ENCODE measurements around the gene RAB2B.
"Not testable (repeated sequence)": the region's sequence is repeated elsewhere in the genome, so short reads cannot be mapped to it uniquely, and the experiment has no call there.

The RAB2B gene

DNA sequence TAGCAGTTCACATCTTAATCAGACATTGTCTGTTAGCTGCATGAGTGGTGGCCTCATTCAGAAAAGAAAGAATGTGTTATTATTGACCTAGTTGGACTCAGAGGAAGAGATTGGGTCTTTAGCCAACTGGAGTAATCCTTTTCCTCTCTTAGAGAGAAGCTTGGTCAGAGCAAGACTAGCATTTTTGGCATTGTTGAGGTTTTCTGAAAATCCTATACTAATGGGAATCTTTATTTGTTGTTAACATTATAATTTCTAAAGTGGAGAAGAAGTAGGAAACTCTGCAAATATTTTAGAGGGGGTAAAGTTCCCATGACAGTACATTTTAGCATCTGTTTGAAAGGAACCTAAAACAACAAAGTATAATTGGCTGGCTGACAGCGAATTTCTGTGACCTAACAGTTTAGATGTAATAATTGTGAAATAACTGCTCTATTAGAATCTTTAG is 9.9 kb upstream of the RAB2B start:
- peak; percentile 78 for DNase-seq (ENCODE audit: low read depth)

- no peak for DNase-seq (ENCODE audit: low read depth)
These were observed 235 bp downstream of the RAB2B start for GRCh38 chr14:21476523-21476924.

- no peak for DNase-seq (ENCODE audit: low read depth)
These were observed 814 bp downstream of the RAB2B start for GRCh38 chr14:21475767-21476522.

DNA sequence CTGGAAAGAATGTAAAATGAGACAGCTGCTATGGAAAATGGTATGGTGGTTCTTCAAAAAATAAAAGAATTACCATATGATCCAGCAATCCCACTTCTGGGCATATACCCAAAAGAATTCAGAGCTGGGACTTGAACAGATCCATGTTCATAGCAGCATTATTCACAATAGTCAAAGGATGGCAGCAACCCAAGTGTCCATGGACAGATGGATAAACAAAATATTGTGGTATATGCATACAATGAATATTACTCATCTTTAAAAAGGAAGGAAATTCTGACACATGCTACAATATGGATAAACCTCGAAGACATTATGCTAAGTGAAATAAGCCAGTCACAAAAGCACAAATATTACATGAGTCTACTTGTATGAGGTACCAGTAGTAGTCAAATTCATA is 9.1 kb downstream of the RAB2B start:
- DNase-seq (ENCODE audit: low read depth) = peak; percentile 84

DNA sequence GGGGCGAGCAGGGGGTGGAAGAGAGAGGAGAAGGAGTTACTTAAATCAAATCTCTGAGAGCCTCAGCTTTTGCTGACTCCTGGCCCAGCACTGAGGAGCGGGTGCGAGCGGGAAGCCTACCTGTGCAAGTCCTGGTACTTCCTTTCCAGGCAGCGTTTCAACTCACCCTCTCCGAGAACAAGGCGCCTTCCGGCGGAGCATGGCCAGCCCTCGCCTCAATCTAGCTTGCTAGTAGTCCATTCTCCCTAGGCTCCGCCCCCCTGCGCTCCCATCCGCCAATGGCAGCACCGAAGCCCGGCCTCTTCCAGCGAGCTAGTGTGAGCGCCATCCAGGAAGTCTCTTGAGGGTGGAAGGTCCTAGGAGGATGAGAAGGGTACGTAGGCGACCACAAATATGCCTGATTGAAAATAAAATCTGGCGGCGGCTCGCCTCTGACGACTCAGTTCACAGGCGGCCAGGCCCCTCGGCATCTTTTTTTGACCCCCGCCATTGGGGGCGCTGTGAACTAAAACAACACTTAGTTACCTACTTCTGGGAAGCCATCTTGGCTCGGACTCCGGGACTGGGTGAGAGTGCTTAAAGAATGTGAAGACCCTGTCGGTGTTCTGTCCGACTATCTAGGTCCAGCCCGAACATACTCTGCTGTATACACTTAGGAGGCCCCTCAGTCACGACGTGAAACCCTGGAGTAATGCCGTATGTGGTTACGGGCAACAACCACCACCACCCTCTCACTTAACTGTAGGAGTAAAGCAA is 20.7 kb downstream of the RAB2B start, which contains the start of gene CHD8:
CHD8 (minus strand) TSS at position 212 of the 756 bp plus-strand sequence. CDS start 24,480 bp downstream, outside the sequence.
- peak; percentile 99 for DNase-seq (ENCODE audit: low read depth)

DNA sequence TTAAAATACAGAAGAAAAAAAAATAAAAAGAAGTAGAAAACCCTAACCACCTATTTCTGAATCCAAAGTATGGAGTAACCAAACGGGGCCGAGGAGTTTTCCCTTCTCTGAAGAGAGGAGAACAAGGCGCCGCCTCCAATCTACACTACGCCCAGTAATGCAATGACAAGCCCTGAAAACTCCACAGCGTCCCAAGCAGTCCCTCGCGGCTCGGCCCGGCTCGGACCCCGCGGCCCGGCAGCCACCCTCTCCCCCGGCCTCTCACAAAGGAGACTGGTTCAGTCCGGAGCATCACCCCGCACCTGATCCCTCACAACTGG is 21.2 kb downstream of the RAB2B start:
- DNase-seq (ENCODE audit: low read depth) = no peak

- DNase-seq (ENCODE audit: low read depth) = no peak
These were observed 21.8 kb downstream of the RAB2B start for GRCh38 chr14:21454843-21455544.

DNA sequence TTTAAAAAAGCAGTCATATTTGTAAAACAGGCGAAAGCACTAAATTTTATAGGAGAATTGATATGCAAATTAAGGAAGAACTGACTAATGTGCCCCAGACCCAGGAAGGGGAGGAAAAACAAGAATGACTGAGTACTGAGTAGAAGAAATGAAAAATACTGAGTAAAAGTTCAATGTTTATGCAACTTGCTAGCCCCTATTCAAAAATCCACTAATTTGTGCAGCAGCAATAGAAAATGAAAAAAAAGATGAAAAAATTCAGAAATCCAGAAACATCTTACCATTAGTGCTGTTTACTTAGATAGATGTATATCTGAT is 26.9 kb downstream of the RAB2B start:
- no peak for DNase-seq (ENCODE audit: low read depth)

GRCh38 chr14:21442657-21443056 is 34.1 kb downstream of the RAB2B start:
- not testable (repeated sequence) for DNase-seq (ENCODE audit: low read depth)

DNA sequence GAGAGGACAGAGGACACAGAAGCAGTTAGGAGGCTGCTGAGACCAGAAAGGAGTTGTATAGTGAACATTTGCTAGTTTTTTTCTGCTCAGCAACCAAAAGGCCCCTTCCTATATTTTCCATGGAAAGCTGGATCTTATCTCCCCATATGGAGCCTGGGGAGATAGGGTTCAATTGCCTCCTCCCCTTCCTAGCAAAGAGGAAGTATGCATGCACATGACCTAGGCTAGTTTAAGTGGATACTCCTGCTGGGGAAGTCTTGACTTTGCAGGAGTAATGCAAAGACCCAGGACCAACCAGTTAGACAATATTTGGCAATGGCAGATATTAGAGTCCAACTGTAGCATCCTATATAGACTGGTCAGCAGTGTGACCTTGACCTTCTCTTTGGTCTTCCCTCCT is 35.9 kb downstream of the RAB2B start:
- no peak for DNase-seq (ENCODE audit: low read depth)

DNA sequence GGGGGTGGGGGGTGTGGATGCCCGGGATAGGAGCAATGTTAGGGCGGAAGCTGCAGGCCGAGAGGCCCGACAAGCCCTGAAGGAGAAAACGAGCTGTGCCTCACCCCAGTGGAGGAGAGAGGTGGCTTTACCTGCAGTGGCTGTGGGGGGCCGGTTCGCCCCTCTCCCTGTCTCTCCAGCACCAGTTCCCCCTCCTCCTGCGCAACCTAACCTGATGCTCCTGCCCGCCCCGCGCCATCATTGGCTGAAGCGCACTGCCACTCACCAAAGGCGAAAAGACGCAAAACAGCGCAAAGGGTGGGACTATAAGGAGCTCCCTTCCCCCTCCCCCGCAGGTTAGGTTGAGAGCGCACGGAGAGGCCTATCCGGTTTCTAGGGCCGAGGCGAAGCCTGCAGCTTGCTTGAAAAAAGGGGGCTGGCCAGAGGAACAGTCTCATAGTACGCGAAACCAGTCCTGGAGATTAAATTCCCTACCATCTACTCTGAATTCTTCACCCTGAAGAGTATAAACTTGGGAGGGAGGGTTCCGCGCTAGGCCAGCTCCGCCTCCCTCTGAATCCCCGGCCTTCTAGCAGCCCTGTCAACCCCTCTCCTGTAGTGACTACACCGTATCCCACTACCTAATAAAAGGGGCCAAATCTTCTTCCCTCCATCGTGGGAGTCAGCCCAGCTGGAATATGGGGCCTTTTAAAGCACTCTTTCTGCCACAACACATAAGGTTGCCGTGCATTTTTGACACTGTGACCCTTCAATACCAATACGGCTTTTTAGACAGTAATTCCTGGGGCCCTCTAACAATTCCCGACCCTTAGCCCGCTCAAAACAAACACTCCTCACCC is 39.5 kb downstream of the RAB2B start:
- peak; percentile 96 for DNase-seq (ENCODE audit: low read depth)

DNA sequence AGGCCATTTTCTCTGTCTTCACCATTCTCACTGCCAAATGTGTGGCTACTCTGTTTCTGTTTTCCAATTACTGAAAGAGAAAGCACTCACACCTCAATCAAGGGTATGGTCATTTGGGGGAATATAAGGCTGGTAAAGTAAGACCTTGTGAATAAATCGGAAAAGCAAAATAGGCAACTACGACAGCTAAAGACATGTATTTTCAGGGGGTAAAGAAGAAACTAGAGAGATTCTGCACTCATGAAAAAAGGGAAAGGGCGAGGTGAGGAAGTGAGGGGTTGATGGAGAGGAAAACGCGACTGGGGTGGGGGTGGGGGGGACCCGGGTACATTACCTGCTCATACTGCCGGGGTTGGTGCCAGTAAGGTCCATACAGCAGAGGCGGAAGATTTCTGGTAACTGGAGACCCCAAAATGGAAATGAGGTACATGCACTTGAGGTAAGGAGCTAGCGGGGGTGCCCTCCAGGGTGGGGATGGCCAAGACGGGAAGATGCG is 40.1 kb downstream of the RAB2B start:
- DNase-seq (ENCODE audit: low read depth) = no peak

GRCh38 chr14:21431126-21431525 is 45.6 kb downstream of the RAB2B start:
- no peak for DNase-seq (ENCODE audit: low read depth)

DNA sequence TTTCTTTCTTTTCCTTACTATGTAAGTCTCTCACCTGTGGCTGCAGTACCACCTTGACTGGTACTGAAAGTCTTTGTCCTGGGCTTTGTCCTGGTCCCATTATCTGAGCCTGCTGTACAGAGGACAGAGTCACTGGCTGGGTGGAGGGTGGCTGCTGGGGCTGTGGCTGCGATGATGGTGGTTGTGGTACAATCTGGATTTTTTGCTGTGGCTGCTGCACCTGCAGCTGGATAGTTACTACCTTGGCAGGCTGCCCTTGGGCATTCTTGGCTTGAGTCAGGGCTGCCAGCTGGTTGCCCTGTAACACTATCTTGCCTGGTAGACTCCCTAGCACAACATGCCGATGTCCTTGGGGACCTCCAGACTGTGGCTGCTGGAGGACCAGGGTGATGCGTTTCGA is 47.8 kb downstream of the RAB2B start:
- no peak for DNase-seq (ENCODE audit: low read depth)

GRCh38 chr14:21426692-21427091 is 50.1 kb downstream of the RAB2B start:
- DNase-seq (ENCODE audit: low read depth) = no peak

DNA sequence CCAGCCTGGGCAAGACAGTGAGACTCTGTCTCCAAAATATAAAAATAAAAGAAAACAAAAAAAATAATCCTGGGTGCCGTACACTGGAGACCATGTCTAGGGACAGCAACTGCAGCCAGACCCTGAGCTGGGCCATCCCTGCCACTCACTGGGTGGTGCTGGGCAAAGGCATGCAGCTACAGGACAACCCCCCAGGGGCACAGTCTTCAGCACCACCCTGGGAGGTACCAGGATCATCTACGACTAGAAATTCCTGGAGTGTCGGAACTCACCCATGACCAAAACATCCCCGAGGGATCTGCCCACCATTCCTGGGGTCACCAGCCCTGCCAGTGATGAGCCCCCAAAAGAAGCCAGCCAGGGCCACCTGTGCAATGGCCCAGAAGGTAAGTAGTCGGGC is 57.2 kb downstream of the RAB2B start:
- DNase-seq (ENCODE audit: low read depth) = no peak

- DNase-seq (ENCODE audit: low read depth) = no peak
These were observed 61.4 kb downstream of the RAB2B start for GRCh38 chr14:21415329-21415728.

- DNase-seq (ENCODE audit: low read depth) = no peak
These were observed 62.6 kb downstream of the RAB2B start for GRCh38 chr14:21414137-21414631.

All from non-pigmented ciliary epithelial cell (primary cell).